HG02852 (cell line): ENCODE results near the gene GLI1.
A peak's percentile ranks its signal among the peaks of the same experiment; 100 is the strongest.

ENCODE experiments used
- ATAC-seq: cut with Tn5 transposase; IDR thresholded peaks from one replicate; pipeline ENCODE4 v1.9.1; 2021; ENCODE audit warnings: mild to moderate bottlenecking, moderate library complexity; ENCODE audit not compliant: unreplicated experiment

The GLI1 gene

GRCh38 chr12:57518176-57518919 lies 58.8 kb downstream of the GLI1 start:
- no peak for ATAC-seq

GRCh38 chr12:57518920-57519795 lies 59.6 kb downstream of the GLI1 start:
- no peak for ATAC-seq

GRCh38 chr12:57519796-57520052 lies 60.1 kb downstream of the GLI1 start:
- ATAC-seq, result peak; percentile 1

- ATAC-seq, result peak; percentile 64
These were observed 60.7 kb downstream of the GLI1 start, which contains the start of gene DDIT3 for GRCh38 chr12:57520053-57520818. DDIT3 (minus strand) TSS chr12:57520514; CDS start chr12:57517406, 3,108 bp downstream.

- no peak for ATAC-seq
These were observed 62.0 kb downstream of the GLI1 start for GRCh38 chr12:57521525-57522010.
